H1 (cell line): Measurements from ENCODE around the gene FAM151A. TPM values are rescaled to one million over a fixed set of nuclear protein-coding genes. Genes with fewer than 3 reads are reported as not detected.

Experiments
- CTCF ChIA-PET: fragments of 300-600 bp; sonication (Branson Sonifier 250); formaldehyde crosslinking; loops from one replicate; lab custom pipeline; 2021; ENCODE audit not compliant: partially characterized antibody; lab: Charles Lee
- POLR2A ChIA-PET: fragments of 300-600 bp; sonication (Branson Sonifier 250); formaldehyde crosslinking; loops from one replicate; lab custom pipeline; 2021; ENCODE audit warnings: inconsistent platforms; ENCODE audit not compliant: partially characterized antibody; lab: Charles Lee
- DNase-seq, 2 experiments: peaks; one replicate each; pipeline versions ENCODE4 v3.0.0 to v3.0.0-alpha.2; 2010 to 2022; ENCODE audit warnings: low spot score in 2 of 2, low read depth in 1 of 2, mixed read lengths in 1 of 2
- FAIRE-seq: peaks from 2 replicates; lab custom pipeline; 2011; peaks lifted over from hg19 to GRCh38; lab: Jason Lieb, UNC
- H2AFZ ChIP-seq: 2 replicates; pipeline ENCODE4 v1.8.1; 2012; ENCODE audit warnings: low read length, inconsistent platforms
- H2AK5ac ChIP-seq: 2 replicates; pipeline ENCODE4 v1.6.1; 2013; ENCODE audit warnings: low read depth, low read length
- H2BK120ac ChIP-seq: replicated peaks from 2 replicates; pipeline ENCODE3; 2013; ENCODE audit warnings: low read depth, low read length, inconsistent platforms
- H2BK12ac ChIP-seq: 2 replicates; pipeline ENCODE4 v1.6.1; 2013; ENCODE audit warnings: low read depth, low read length
- H2BK15ac ChIP-seq: 2 replicates; pipeline ENCODE4 v1.6.1; 2013; ENCODE audit warnings: low read length
- H2BK20ac ChIP-seq: 2 replicates; pipeline ENCODE4 v1.6.1; 2013; ENCODE audit warnings: low read length
- H2BK5ac ChIP-seq: 2 replicates; pipeline ENCODE4 v1.6.1; 2013; ENCODE audit warnings: low read depth, low read length
- H3K14ac ChIP-seq: 2 replicates; pipeline ENCODE4 v1.6.1; 2013; ENCODE audit warnings: inconsistent platforms; ENCODE audit not compliant: insufficient read length
- H3K18ac ChIP-seq: 2 replicates; pipeline ENCODE4 v1.6.1; 2013; ENCODE audit warnings: low read length; ENCODE audit errors: extremely low read depth
- H3K23ac ChIP-seq: 2 replicates; pipeline ENCODE4 v1.6.1; 2013; ENCODE audit warnings: inconsistent platforms; ENCODE audit not compliant: insufficient read length
- H3K23me2 ChIP-seq: 2 replicates; pipeline ENCODE4 v1.6.1; 2013; ENCODE audit warnings: low read depth, low read length
- H3K27ac ChIP-seq: 2 replicates; pipeline ENCODE4 v1.6.1; 2011; ENCODE audit warnings: low read depth, low read length, inconsistent platforms
- H3K27me3 ChIP-seq, 4 experiments: replicated peaks in 1 of 4; 1 replicate in 1 of 4; 2 replicates in 3 of 4; pipeline versions ENCODE4 v1.6.1 to v1.8.1; 2011 to 2013; ENCODE audit warnings: low read length in 3 of 4, mild to moderate bottlenecking in 3 of 4, inconsistent platforms in 2 of 4, mixed read lengths in 2 of 4, moderate library complexity in 1 of 4; ENCODE audit not compliant: control insufficient read depth in 3 of 4, insufficient read depth in 3 of 4; ENCODE audit errors: extremely low read depth in 1 of 4
- H3K36me3 ChIP-seq, 4 experiments: 2 replicates each; pipeline versions ENCODE4 v1.6.1 to v1.8.1; 2011 to 2013; ENCODE audit warnings: mild to moderate bottlenecking in 4 of 4, low read length in 3 of 4, moderate library complexity in 2 of 4, control low read depth in 1 of 4, inconsistent platforms in 1 of 4; ENCODE audit not compliant: insufficient read depth in 4 of 4, control insufficient read depth in 2 of 4
- H3K4ac ChIP-seq: replicated peaks from 2 replicates; pipeline ENCODE3; 2013; ENCODE audit warnings: low read length, low read depth, mixed read lengths, inconsistent platforms; ENCODE audit not compliant: insufficient read length
- H3K4me1 ChIP-seq, 4 experiments: replicated peaks in 1 of 4; 1 replicate in 1 of 4; 2 replicates in 3 of 4; pipeline versions ENCODE4 v1.6.1 to v1.8.1; 2011 to 2013; ENCODE audit warnings: low read length in 3 of 4, inconsistent platforms in 2 of 4, mixed read lengths in 1 of 4; ENCODE audit not compliant: insufficient read depth in 4 of 4, control insufficient read depth in 3 of 4
- H3K4me2 ChIP-seq, 2 experiments: 2 replicates each; pipeline versions ENCODE4 v1.6.1 to v1.8.1; 2011 to 2013; ENCODE audit warnings: low read depth in 2 of 2, low read length in 2 of 2, control low read depth in 1 of 2, inconsistent platforms in 1 of 2, mild to moderate bottlenecking in 1 of 2; ENCODE audit not compliant: insufficient read depth in 1 of 2
- H3K4me3 ChIP-seq, 4 experiments: fragments of 200-600, 300-600 bp in 1 of 4; sonication (generic), shearing (Covaris generic), sonication (Bioruptor Twin) in 1 of 4; 2 replicates each; pipeline versions ENCODE4 v1.5.1 to v1.8.1; 2011 to 2016; ENCODE audit warnings: low read length in 4 of 4, low read depth in 3 of 4, control low read depth in 2 of 4, inconsistent platforms in 2 of 4, mild to moderate bottlenecking in 2 of 4, mixed read lengths in 1 of 4, moderate library complexity in 1 of 4; ENCODE audit not compliant: insufficient read depth in 2 of 4; ENCODE audit errors: extremely low read depth in 1 of 4
- H3K56ac ChIP-seq: replicated peaks from 2 replicates; pipeline ENCODE3; 2013; ENCODE audit warnings: low read depth, mild to moderate bottlenecking, mixed read lengths, low read length, inconsistent platforms; ENCODE audit not compliant: insufficient read length
- H3K79me1 ChIP-seq: 2 replicates; pipeline ENCODE4 v1.6.1; 2013; ENCODE audit warnings: low read depth, low read length, control low read depth
- H3K79me2 ChIP-seq, 2 experiments: 2 replicates each; pipeline versions ENCODE4 v1.6.1 to v1.8.1; 2012 to 2013; ENCODE audit warnings: low read length in 2 of 2, mild to moderate bottlenecking in 2 of 2, inconsistent platforms in 1 of 2; ENCODE audit not compliant: insufficient read depth in 2 of 2, control insufficient read depth in 1 of 2
- H3K9ac ChIP-seq, 4 experiments: replicated peaks in 1 of 4; 1 replicate in 1 of 4; 2 replicates in 3 of 4; pipeline versions ENCODE4 v1.6.1 to v1.8.1; 2011 to 2013; ENCODE audit warnings: low read depth in 3 of 4, low read length in 3 of 4, control low read depth in 2 of 4, mild to moderate bottlenecking in 2 of 4, moderate library complexity in 2 of 4, inconsistent platforms in 1 of 4; ENCODE audit errors: extremely low read depth in 1 of 4
- H3K9me3 ChIP-seq, 2 experiments: 2 replicates each; pipeline versions ENCODE4 v1.6.1 to v1.8.1; 2012 to 2013; ENCODE audit warnings: mild to moderate bottlenecking in 2 of 2, moderate library complexity in 2 of 2, control low read depth in 1 of 2, inconsistent platforms in 1 of 2, low read depth in 1 of 2, low read length in 1 of 2, mixed read lengths in 1 of 2; ENCODE audit not compliant: insufficient read depth in 2 of 2
- H4K20me1 ChIP-seq, 2 experiments: replicated peaks in 1 of 2; 2 replicates each; pipeline versions ENCODE3 to v1.8.1; 2011 to 2013; ENCODE audit warnings: inconsistent platforms in 2 of 2, low read length in 2 of 2, mild to moderate bottlenecking in 1 of 2; ENCODE audit not compliant: insufficient read depth in 2 of 2, control insufficient read depth in 1 of 2
- H4K5ac ChIP-seq: 2 replicates; pipeline ENCODE4 v1.6.1; 2013; ENCODE audit warnings: low read length, low read depth, mixed read lengths, inconsistent platforms; ENCODE audit not compliant: insufficient read length
- H4K8ac ChIP-seq: 2 replicates; pipeline ENCODE4 v1.8.0; 2013; ENCODE audit warnings: mild to moderate bottlenecking, moderate library complexity, low read length, inconsistent platforms; ENCODE audit not compliant: insufficient read depth; ENCODE audit errors: extremely low read depth
- H4K91ac ChIP-seq: replicated peaks from 2 replicates; pipeline ENCODE3; 2013; ENCODE audit warnings: low read length, mixed read lengths, inconsistent platforms; ENCODE audit not compliant: insufficient read length
- BCL11A ChIP-seq, 2 experiments: IDR thresholded peaks; one replicate each; pipeline ENCODE4 v1.6.1; 2011; ENCODE audit warnings: low read depth in 2 of 2, low read length in 2 of 2, mild to moderate bottlenecking in 2 of 2
- EZH2 ChIP-seq: fragments of 200-600 bp; sonication (generic); IDR thresholded peaks from 2 replicates; pipeline ENCODE4 v1.7.1; 2012; ENCODE audit warnings: low read depth, mild to moderate bottlenecking, moderate library complexity, low read length, inconsistent platforms; ENCODE audit not compliant: severe bottlenecking
- HDAC6 ChIP-seq: IDR thresholded peaks from one replicate; pipeline ENCODE4 v1.7.1; 2012; ENCODE audit warnings: low read depth, mild to moderate bottlenecking, inconsistent platforms, low read length, moderate library complexity
- NANOG ChIP-seq: IDR thresholded peaks from 2 replicates; pipeline ENCODE4 v1.6.1; 2011; ENCODE audit warnings: low read length, low read depth, mild to moderate bottlenecking, inconsistent platforms; ENCODE audit not compliant: insufficient read depth, poor library complexity, severe bottlenecking
- POLR2AphosphoS5 ChIP-seq: IDR thresholded peaks from 2 replicates; pipeline ENCODE4 v1.6.1; 2011; ENCODE audit warnings: low read depth, low read length
- POU5F1 ChIP-seq: IDR thresholded peaks from 2 replicates; pipeline ENCODE4 v1.6.1; 2011; ENCODE audit warnings: low read depth, mild to moderate bottlenecking, low read length, moderate library complexity
- RXRA ChIP-seq: IDR thresholded peaks from 2 replicates; pipeline ENCODE4 v1.6.1; 2011; ENCODE audit warnings: low read depth, mild to moderate bottlenecking, low read length, moderate library complexity; ENCODE audit not compliant: insufficient read depth
- SAP30 ChIP-seq: fragments of 300-600 bp; sonication (generic); IDR thresholded peaks from 2 replicates; pipeline ENCODE4 v1.7.1; 2012; ENCODE audit warnings: low read length, moderate library complexity, mild to moderate bottlenecking, inconsistent platforms; ENCODE audit not compliant: insufficient read depth, insufficient replicate concordance
- SIRT6 ChIP-seq: IDR thresholded peaks from one replicate; pipeline ENCODE4 v1.7.1; 2012; ENCODE audit warnings: low read length, inconsistent platforms
- TAF1 ChIP-seq: IDR thresholded peaks from 2 replicates; pipeline ENCODE4 v1.6.1; 2011; ENCODE audit warnings: mild to moderate bottlenecking, low read depth, low read length
- TAF7 ChIP-seq: optimal IDR thresholded peaks from 2 replicates; pipeline ENCODE3; 2011; ENCODE audit warnings: low read depth, mild to moderate bottlenecking, inconsistent platforms, low read length, moderate library complexity, borderline replicate concordance
- TBP ChIP-seq: IDR thresholded peaks from 2 replicates; pipeline ENCODE4 v1.6.1; 2011; ENCODE audit warnings: low read depth, low read length, improper control_type of control experiment
- TEAD4 ChIP-seq: IDR thresholded peaks from 2 replicates; pipeline ENCODE4 v1.6.1; 2012; ENCODE audit warnings: low read depth, low read length, inconsistent platforms, mixed read lengths
- ZNF274 ChIP-seq: IDR thresholded peaks from 2 replicates; pipeline ENCODE4 v1.7.0; 2012; ENCODE audit warnings: low read length, borderline replicate concordance; ENCODE audit errors: extremely low read depth
- WGBS, 2 experiments: shearing (Covaris generic) in 1 of 2; methylation state at CpG; one replicate each; pipeline versions ENCODE4 v1.1.6 to v1.1.7; 2013 to 2015; ENCODE audit warnings: low lambda C conversion rate in 2 of 2, mixed read lengths in 2 of 2, inconsistent platforms in 1 of 2, low coverage in 1 of 2, missing lambda C conversion rate in 1 of 2; ENCODE audit not compliant: insufficient replicate concordance in 2 of 2, insufficient coverage in 1 of 2, insufficient read length in 1 of 2; ENCODE audit errors: extremely low coverage in 1 of 2, missing lambda C conversion rate in 1 of 2; 5-methylcytosine and 5-hydroxymethylcytosine counted together
- polyA plus RNA-seq, 7 experiments: library from polyadenylated mRNA; depleted of rRNA in 3 of 7; stranded (reverse) in 5 of 7; unstranded in 2 of 7; fragments of >200 nt in 5 of 7; fragments of 200-250 nt in 2 of 7; gene quantifications; 1 replicate in 5 of 7; 2 replicates in 1 of 7; 4 replicates in 1 of 7; pipeline versions ENCODE4 v1.2.1 to v1.2.3, GENCODE V29; 2011 to 2013; ENCODE audit warnings: missing spikeins in 2 of 7, mixed read lengths in 2 of 7
- total RNA-seq: library from RNA; stranded (reverse); fragmentation: NEBNext Ultra II Directional; extraction: Animal tissue kit (Norgen Biotek cat#: 25700); gene quantifications from 2 replicates; pipeline ENCODE4 v1.2.1, GENCODE V29; 2021

The FAM151A gene
- total and polyA plus RNA-seq, 2 of the 8 experiments (the other 6 are each of a cell fraction or from before 2014, with no cell fraction given) = not detected

- no peak overlapping the region for H3K4me2 ChIP-seq
- H3K14ac ChIP-seq = no peak overlapping the region
- no peak overlapping the region for H3K56ac ChIP-seq
- H3K79me2 ChIP-seq = no peaks in the 10 kb centered on the region
- no peak overlapping the region for H3K23ac ChIP-seq
- H2AFZ ChIP-seq = no peak overlapping the region
- no peaks in the 10 kb centered on the region for H3K23me2 ChIP-seq
- H4K91ac ChIP-seq = no peak overlapping the region
- no peaks in the 10 kb centered on the region for H3K27me3 ChIP-seq
- H2BK15ac ChIP-seq = no peak overlapping the region
- ChIA-PET POLR2A (no interaction called here), CTCF (interaction anchor here (0.6 to 1.3 kb wide), 6 partner anchors 8 to 1509 kb away, joined by 3 to 5 read pairs (median 4); no protein-coding TSS in a partner anchor)
- DNase-seq = no peak
- H3K4me3 ChIP-seq = no peak overlapping the region
- H4K20me1 ChIP-seq = peaks cover 0 to 6% of the 10 kb centered on the region in 2 experiments
- FAIRE-seq = no peak
- no peak overlapping the region for H3K27ac ChIP-seq
- no peaks in the 10 kb centered on the region for H3K79me1 ChIP-seq
- peak overlapping the region; percentile 44; the same call in 1 of the 2 replicates for H2BK5ac ChIP-seq
- no peak overlapping the region for H3K18ac ChIP-seq
- H2BK120ac ChIP-seq = no peak overlapping the region
- no peak overlapping the region for H3K4ac ChIP-seq
- H4K5ac ChIP-seq = no peak overlapping the region
- peaks cover 0 to 5% (median 1%) of the 10 kb centered on the region in 4 experiments; a peak in 1 of 7 replicates for H3K4me1 ChIP-seq
- no peak overlapping the region; the same call in 1 of the 2 replicates for H4K8ac ChIP-seq
- H2BK20ac ChIP-seq = no peak overlapping the region
- H3K9me3 ChIP-seq = no peaks in the 10 kb centered on the region
- H3K9ac ChIP-seq = peak overlapping the region in 1 of 4 experiments; percentile 41; a peak in 1 of 7 replicates
- H2AK5ac ChIP-seq = no peak overlapping the region
- WGBS, 2 experiments = 95% methylated on average over 6 of the region's 6 CpGs; no CpG with 5 or more reads in 1 of the 2 experiments
- H3K36me3 ChIP-seq = no peaks in the 10 kb centered on the region
- no peak overlapping the region for H2BK12ac ChIP-seq
- no peak for TF ChIP-seq RXRA
- TF ChIP-seq BCL11A (IDR thresholded peaks at IDR 0.05; ENCODE audit: low read depth in 2 of 2, low read length in 2 of 2) = no peak
- TF ChIP-seq HDAC6 = no peak
- TF ChIP-seq EZH2 = no peak
- TF ChIP-seq TEAD4 = no peak
- no peak for TF ChIP-seq TAF7
- no peak for TF ChIP-seq ZNF274
- TF ChIP-seq NANOG = no peak
- no peak for TF ChIP-seq POU5F1
- no peak for TF ChIP-seq POLR2AphosphoS5
- no peak for TF ChIP-seq SAP30
- no peak for TF ChIP-seq TAF1
- TF ChIP-seq SIRT6 = no peak
- TF ChIP-seq TBP = no peak
These were observed 20.1 kb downstream of the FAM151A start for GRCh38 chr1:54603241-54603640.
